ENCODE measurements around the gene EXT2. TPM values are rescaled to one million over a fixed set of nuclear protein-coding genes. Genes with fewer than 3 reads are reported as not detected.
A peak's percentile ranks its signal among the peaks of the same experiment; 100 is the strongest.

Gene EXT2
- total RNA-seq, 1 experiment from 2014 or later = 114 TPM

DNA sequence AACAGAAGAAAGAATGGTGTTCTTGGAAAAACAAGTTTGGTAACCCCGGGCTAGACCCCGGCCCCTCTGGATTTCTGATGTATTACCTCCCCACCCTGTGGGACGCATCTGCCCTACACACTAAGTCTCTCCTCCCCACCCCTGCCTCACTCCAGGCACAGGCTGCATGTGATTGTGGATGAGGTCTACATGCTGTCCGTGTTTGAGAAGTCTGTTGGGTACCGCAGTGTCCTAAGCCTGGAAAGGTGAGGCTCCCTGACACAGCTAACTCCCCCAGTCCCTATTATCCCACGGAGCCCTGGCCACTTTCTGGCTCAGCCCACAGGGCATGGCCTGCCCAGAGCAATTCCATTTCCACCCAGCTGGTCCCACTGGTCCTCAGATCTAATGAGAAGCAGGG lies 16.1 kb upstream of the EXT2 start:
- in situ Hi-C loops (cut with HindIII; ENCODE audit: low pct_unique_long_range_greater_than_20kb, low sequenced_read_pairs) = no loop called here
- no peak for DNase-seq (ENCODE audit: low read depth, low spot score)

DNA sequence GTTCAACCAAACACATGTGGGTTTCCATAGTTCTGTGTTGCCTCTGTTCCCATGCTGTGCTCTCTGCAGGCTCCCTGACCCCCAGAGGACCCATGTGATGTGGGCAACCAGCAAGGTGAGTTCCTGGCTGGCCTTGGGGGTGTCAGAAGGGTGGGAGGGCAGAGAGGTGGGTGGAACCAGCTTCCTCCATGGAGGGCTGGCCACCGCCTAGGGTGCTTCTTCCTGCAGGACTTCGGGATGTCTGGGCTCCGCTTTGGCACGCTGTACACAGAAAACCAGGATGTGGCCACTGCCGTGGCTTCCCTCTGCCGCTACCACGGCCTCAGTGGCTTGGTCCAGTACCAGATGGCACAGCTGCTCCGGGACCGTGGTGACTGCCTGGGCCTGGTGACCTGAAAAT lies 14.5 kb upstream of the EXT2 start:
- in situ Hi-C loops (cut with HindIII; ENCODE audit: low pct_unique_long_range_greater_than_20kb, low sequenced_read_pairs) = no loop called here
- DNase-seq (ENCODE audit: low read depth, low spot score) = no peak

DNA sequence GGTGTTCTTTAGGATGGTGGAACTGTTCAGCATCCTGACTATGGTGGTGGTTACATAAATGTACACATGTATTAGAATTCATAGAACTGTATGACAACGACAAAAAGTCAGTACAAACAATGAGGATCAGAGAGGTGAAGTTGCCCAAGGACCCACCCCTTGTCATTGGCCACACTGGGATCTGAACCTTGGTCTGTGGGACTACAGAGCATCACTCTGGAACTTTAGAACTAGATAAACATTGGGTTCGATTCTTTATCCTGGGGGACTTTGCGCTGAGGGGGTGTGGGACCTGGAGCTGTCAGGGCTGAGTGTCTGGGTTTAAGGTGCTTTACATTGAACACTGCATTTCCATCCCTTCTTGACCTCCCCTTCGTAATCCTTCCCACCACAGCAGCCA lies 12.8 kb upstream of the EXT2 start:
- no peak for DNase-seq (ENCODE audit: low read depth, low spot score)
- in situ Hi-C loops (cut with HindIII; ENCODE audit: low pct_unique_long_range_greater_than_20kb, low sequenced_read_pairs) = no loop called here

DNA sequence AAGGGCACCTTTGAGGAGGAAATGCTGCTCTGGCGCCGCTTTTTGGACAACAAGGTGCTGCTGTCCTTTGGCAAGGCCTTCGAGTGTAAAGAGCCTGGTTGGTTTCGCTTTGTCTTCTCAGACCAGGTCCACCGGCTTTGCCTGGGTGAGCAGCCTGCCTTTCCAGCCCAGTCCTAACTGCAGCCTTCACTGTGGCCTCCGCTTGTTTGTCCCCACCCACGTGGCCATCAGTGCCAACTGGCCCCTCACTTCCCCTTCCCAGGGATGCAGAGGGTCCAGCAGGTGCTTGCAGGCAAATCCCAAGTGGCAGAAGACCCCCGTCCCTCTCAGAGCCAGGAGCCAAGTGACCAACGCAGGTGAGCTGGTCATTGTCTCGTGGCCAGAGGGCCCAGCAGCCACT lies 12.0 kb upstream of the EXT2 start:
- DNase-seq (ENCODE audit: low read depth, low spot score) = no peak
- in situ Hi-C loops (cut with HindIII; ENCODE audit: low pct_unique_long_range_greater_than_20kb, low sequenced_read_pairs) = no loop called here

DNA sequence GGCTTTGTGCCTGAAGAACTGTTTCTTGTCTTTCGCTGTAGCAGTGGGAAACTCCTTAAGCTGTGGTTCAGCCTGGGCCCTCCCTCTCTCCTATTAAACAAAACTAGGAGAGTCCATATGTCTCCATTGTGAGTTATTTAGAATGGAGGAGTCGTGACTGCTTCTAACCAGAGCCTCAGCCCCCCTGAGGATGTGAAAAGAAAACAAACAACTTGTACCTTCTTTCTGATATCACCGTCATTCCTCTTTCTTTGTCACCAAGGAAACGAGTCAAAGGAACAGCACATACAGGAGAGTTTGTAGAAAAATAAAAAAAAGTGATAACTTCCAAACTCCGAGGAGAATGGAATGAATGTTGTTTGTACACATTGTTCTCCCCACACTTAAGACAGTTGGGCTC lies 11.6 kb upstream of the EXT2 start:
- in situ Hi-C loops (cut with HindIII; ENCODE audit: low pct_unique_long_range_greater_than_20kb, low sequenced_read_pairs) = no loop called here

DNA sequence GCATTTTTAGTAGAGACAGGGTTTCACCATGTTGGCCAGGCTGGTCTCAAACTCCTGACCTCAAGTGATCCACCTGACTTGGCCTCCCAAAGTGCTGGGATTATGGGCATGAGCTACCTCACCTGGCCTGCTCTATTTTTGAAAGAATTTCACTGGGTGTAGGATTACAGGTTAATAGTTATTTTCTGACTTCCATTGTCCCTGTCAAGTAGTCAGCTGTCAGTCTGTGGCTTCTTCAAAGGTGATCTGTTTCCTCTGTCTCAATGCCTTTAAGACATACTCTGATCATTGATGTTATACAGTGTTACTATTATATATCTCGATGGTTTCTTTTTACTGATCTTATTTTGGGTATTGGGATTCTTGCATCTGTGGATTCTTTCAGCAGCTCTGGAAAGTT lies 10.1 kb upstream of the EXT2 start:
- no peak for DNase-seq (ENCODE audit: low read depth, low spot score)
- in situ Hi-C loops (cut with HindIII; ENCODE audit: low pct_unique_long_range_greater_than_20kb, low sequenced_read_pairs) = no loop called here

More for the DNA sequence above, 11.6 kb upstream of the EXT2 start:
- no peak for DNase-seq (ENCODE audit: low read depth, low spot score)

DNA sequence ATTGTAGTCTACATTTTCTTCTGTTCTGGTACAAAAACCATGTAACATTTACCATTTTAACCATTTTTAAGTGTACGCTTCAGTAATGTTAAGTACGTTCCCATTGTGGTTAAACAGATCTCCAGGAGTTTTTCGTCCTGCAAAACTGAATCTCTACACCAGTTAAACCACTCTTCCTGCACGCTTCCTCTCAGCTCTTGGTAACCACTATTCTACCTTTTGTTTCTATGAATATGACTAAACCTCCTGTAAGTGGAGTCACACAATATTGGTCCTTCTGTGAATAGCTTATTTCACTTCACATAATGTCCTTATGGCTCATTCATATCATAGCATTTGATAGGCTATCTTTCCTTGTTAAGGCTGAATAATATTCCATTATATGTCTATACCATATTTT lies 7.1 kb upstream of the EXT2 start:
- in situ Hi-C loops (cut with HindIII; ENCODE audit: low pct_unique_long_range_greater_than_20kb, low sequenced_read_pairs) = no loop called here
- DNase-seq (ENCODE audit: low read depth, low spot score) = no peak

DNA sequence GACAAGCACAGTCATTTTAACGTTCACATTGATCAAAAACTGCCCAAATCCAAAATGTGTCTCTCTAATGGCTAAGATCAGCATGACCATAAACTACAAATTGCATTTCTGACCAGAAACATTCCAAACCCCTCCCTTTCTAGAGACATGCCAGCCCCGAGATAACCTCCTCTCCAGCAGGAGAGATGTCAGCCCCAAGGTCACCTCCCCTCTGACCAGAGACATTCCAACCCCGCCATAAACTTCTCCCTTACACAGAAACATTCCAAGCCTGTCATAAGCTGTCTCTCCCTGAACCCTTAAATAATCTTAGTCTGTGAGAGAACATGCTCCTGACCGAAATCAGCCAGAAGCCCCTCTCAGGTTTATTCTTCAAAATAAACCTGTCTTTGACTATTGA lies 6.6 kb upstream of the EXT2 start:
- DNase-seq (ENCODE audit: low read depth, low spot score) = no peak
- in situ Hi-C loops (cut with HindIII; ENCODE audit: low pct_unique_long_range_greater_than_20kb, low sequenced_read_pairs) = no loop called here

DNA sequence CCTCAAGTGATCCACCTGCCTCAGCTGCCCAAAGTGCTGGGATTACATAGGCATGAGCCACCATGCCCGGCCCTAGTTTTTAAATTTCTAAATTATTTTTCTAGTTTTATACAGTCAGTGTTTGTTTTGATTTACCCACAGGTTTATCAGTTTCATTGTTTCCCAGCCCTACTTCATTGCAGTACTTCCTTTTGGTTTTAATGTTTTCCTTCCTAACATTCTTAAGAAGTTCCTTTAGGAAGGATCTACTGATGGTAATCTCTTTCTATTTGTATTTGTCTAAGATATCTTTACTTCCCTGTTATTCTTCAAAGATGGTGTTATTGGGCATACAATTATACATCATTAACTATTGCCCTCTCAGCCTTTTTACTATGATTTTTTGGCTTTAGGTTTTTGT lies 4.9 kb upstream of the EXT2 start:
- no peak for DNase-seq (ENCODE audit: low read depth, low spot score)
- in situ Hi-C loops (cut with HindIII; ENCODE audit: low pct_unique_long_range_greater_than_20kb, low sequenced_read_pairs) = no loop called here

DNA sequence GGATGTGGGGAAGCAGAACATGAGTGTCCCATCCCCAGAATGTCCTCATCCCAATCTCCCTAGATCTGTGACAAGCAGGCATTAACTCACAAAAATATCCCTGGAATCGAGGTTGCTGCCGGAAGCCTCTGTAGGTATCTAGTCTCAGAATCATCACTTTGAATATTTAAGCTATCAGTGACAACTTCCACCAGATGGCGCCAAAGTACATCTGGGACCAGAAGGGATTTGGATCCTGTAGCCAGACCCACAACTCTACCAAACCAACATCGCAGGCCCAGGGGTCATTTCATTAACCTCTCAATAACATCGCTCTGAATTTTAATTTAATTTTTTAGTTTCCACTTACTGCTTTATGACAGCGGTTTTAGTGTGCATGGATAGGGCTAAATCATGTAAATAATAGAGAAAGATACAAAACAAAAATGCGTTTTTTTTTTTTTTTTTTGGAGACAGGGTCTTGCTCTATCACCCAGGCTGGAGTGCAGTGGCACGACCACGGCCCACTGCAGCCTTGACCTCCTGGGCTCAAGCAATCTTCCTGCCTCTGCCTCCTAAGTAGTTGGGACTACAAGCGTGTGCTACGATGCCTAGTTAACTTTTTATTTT lies 1.1 kb upstream of the EXT2 start:
- in situ Hi-C loops (cut with HindIII; ENCODE audit: low pct_unique_long_range_greater_than_20kb, low sequenced_read_pairs) = no loop called here
- DNase-seq (ENCODE audit: low read depth, low spot score) = peak; percentile 87

DNA sequence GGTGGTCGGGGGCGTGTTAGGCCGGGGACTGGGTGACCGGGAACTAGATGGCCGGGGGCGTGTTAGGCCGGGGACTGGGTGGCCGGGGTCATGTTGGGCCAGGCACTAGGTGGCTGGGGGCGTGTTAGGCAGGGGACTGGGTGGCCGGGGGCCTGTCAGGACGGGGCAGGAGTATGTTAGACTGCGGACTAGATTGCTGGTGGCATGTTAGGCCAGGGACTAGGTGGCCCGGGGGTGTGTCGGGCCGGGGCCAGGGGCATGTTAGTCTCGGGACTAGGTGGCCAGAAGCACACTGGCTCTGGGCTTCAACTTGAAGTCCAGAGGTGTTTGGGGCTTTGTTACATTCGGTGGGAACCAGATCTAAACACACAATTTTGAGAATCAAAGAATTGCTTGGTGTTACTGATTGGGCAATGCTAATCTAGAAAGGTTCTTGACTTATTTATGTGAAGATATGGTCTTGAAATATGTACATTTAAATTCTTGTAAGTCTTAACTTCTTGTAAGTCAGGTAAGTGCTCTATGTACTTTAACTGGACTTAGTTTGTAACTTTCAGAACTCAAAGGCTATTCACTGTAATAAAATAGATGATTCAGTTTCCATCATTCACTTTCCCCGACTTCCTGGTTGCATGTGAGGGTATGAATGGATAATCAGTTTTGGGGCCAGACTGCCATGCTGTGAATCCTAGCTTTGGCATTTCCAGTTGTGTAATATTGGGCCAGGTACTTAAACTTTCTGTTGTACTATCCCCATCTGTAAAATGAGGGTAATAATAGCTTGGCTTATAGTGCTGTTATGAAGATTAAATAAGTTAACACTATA lies 1.1 kb downstream of the EXT2 start:
- in situ Hi-C loops (cut with HindIII; ENCODE audit: low pct_unique_long_range_greater_than_20kb, low sequenced_read_pairs) = no loop called here
- DNase-seq (ENCODE audit: low read depth, low spot score) = peak; percentile 26

DNA sequence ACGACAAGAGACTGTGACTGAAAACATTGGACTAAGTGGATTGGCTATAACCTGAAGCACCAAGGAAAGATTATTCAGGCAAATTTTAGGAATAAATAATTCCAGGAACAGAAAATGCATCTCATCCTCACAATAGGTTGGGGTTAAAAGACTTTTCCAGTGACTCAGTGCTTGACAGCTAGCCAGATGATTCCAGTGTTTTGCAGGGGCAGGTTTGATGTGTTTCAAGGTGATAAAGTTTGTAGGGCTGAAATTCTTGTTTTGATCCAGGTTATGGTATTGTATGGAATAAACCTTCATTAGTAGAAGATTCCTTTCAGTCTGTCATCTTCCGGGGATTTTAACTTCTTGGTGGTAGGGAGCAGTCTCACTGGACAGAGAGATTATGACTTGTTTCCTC lies 2.3 kb downstream of the EXT2 start:
- in situ Hi-C loops (cut with HindIII; ENCODE audit: low pct_unique_long_range_greater_than_20kb, low sequenced_read_pairs) = no loop called here
- DNase-seq (ENCODE audit: low read depth, low spot score) = no peak

DNA sequence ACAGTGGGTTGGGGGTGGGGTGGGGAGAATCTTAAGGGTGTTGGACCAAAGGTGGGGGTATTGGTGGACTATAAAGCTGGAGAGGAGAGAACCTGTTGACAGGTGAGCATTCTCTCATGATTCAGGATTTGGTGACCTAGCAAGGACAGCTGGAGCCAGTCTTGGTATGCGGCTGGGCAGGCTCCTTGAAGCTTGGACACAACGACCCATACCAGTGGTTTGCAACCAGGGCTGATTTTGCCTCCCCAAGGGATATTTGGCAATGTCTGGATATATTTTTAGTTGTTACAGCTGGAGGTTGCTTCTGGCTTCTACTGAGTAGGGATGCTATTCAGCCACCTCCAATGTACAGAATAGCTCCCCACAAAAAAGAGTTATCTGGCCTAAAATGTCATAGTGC lies 5.6 kb downstream of the EXT2 start:
- in situ Hi-C loops (cut with HindIII; ENCODE audit: low pct_unique_long_range_greater_than_20kb, low sequenced_read_pairs) = no loop called here
- no peak for DNase-seq (ENCODE audit: low read depth, low spot score)

DNA sequence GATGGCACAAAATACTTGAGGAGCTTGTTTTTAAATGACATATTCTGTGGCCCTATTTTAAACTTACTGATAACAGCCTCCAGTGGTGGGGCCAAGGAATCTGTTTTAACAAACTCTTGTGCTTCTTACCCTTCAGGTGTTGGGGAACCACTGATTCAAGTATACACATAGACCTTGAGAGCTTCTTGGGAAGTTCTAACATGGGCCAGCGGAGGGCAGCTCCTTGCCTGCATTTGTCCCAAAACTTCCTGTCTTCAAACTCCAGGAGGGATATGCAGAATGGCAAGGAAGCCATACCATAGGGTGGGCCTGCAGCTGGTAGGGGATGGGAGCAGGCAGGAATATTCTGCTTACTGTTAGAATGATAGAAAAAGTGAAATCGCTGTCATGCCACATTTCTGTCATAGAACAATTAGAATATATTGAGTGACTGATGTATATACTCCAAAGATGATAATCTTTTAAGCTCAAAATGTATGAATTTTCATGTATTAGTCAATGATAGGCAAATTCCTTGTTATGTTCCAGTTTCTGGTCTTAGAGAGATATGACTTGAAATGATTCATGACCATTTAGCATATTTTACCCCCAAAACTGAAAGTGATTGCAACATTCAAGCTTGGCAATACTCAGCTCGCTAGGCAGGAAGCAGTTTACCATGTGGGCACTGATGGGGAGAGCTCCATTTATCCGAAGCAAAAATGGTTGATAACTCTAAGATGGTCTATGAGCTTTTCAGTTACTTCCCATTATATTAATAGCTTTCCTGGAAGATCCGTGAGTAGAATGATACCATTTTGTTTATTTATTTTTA lies 9.2 kb downstream of the EXT2 start:
- in situ Hi-C loops (cut with HindIII; ENCODE audit: low pct_unique_long_range_greater_than_20kb, low sequenced_read_pairs) = no loop called here
- peak; percentile 53 for DNase-seq (ENCODE audit: low read depth, low spot score)

DNA sequence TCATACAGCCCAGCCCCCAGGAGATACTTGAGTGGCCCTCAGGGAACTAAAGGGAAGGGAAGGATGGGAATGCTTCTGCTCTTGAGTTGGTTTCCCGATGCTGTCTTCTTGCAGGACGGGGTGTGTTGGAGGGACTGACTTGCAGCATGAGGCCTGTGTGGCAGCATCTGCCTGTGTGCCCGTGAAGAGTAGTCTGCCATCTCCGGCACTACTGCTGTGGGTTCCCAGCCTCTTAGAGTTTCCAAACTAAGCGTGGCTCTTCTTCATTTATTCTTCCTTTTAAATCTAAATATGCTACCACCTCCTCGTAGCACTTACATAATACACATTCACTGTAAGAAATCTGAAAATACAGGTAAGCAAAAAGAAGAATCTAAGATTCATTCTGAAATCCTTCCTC lies 12.8 kb downstream of the EXT2 start:
- in situ Hi-C loops (cut with HindIII; ENCODE audit: low pct_unique_long_range_greater_than_20kb, low sequenced_read_pairs) = no loop called here
- no peak for DNase-seq (ENCODE audit: low read depth, low spot score)

DNA sequence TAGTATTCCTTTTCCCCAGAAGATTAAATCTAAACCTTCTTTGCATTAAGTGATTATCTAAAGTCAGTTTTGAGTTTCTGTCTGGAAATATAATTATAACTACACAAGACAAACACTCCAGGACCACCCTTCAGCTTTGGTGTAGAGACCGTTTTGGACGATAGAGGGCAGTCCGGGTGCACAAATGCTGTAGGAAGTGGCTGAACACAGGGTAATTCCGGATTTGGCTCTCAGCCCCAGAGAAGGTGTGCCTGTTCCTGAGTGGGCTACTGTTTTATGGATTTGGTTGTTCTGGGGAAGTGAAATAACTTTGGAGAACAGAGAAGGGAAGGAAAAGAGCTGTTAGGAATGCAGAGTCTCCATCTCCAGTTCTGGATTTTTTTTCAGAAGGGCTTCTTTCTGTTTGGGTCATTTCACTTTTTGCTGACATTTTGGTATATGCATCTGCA lies 14.8 kb downstream of the EXT2 start:
- peak; percentile 77 for DNase-seq (ENCODE audit: low read depth, low spot score)
- in situ Hi-C loops (cut with HindIII; ENCODE audit: low pct_unique_long_range_greater_than_20kb, low sequenced_read_pairs) = no loop called here

DNA sequence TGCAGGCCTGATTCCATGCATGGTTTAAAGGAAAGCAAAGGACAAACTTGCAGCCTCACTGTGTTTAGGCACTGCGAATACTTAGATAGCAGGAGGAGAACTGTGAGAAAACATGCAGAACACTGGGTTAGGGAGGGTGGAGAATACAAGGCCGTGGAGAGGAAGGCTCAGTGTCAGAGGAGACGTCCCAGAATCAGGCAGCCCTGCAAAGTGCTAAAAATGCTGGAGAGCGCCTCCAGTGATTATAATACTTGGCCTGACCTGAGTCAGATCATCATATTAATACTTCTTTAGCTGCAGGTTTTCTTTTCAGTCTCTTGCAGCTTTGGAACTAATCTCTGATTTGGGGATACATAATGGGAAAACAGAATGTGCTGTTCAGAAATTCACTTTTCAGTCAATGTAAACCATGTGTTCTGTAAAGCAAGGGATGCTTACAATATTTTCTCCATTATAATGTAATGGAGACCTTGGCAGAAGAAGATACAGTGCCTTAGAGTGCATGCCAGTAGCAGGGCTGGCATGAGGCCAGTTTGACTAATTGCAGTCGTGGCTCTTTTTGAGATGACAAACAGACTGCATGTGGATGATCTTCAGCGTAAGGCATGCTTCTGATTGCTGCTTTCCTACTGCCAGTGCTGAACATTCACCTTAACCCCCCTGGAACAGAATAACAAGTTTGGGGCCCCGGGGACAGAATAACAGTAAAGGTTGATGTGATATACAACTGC lies 16.8 kb downstream of the EXT2 start:
- in situ Hi-C loops (cut with HindIII; ENCODE audit: low pct_unique_long_range_greater_than_20kb, low sequenced_read_pairs) = no loop called here

DNA sequence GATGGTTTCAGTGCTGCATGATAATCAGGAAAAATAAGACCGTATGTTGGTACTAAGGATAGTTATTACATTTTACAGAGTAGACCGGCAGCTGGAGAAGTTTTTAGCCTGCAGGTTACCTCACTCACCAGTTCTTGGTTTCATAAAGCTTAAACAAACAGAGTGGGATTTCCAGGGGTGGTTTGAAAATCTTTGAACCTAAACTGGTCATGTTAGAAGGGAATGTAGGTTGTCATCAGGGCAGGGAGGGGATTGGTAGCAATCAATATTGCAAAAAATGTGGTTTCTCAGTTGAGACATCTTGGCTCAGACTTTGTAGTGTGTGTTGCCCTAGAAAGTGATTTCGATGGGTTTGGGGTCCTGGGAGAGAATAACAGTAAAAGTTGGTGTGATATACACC lies 17.5 kb downstream of the EXT2 start:
- in situ Hi-C loops (cut with HindIII; ENCODE audit: low pct_unique_long_range_greater_than_20kb, low sequenced_read_pairs) = no loop called here
- DNase-seq (ENCODE audit: low read depth, low spot score) = no peak

More for the DNA sequence above, 16.8 kb downstream of the EXT2 start:
- DNase-seq (ENCODE audit: low read depth, low spot score) = no peak
